Caco-2 (cell line): Measurements from ENCODE around the gene PTPRN2. TPM values are rescaled to one million over a fixed set of nuclear protein-coding genes. Genes with fewer than 3 reads are reported as not detected.

Source experiments
- BruUV-seq: library from RNA; stranded (reverse); fragments of 400-500 nt; replicated peaks from 2 replicates; lab custom pipeline; 2021; lab: Mats Ljungman, UMichigan
- CTCF ChIA-PET: fragments of 300-600 bp; sonication (Branson Sonifier 250); formaldehyde crosslinking; loops from one replicate; lab custom pipeline; 2022; ENCODE audit warnings: antibody characterized with exemption; lab: Charles Lee
- POLR2A ChIA-PET: fragments of 300-600 bp; sonication (Branson Sonifier 250); formaldehyde crosslinking; loops from one replicate; lab custom pipeline; 2022; ENCODE audit warnings: antibody characterized with exemption; lab: Charles Lee
- DNase-seq, 2 experiments: peaks; one replicate each; pipeline versions ENCODE4 v3.0.0 to v3.0.0-alpha.2; 2020 to 2022
- H3K27me3 ChIP-seq: replicated peaks from 2 replicates; pipeline ENCODE4 v1.6.0; 2011; ENCODE audit warnings: low read length; ENCODE audit not compliant: control insufficient read depth, insufficient read depth
- H3K36me3 ChIP-seq: 2 replicates; pipeline ENCODE4 v1.5.1; 2011; ENCODE audit warnings: low read length; ENCODE audit not compliant: control insufficient read depth, insufficient read depth
- H3K4me1 ChIP-seq: fragments of 250-450 bp; sonication (Bioruptor Pico); 2 replicates; pipeline ENCODE4 v1.5.1; 2020; ENCODE audit warnings: mild to moderate bottlenecking
- H3K4me3 ChIP-seq: 2 replicates; pipeline ENCODE4 v1.5.1; 2011; ENCODE audit warnings: low read depth, mild to moderate bottlenecking, control low read depth, low read length
- H3K9me3 ChIP-seq: fragments of 250-450 bp; sonication (Bioruptor Pico); 2 replicates; pipeline ENCODE4 v1.5.1; 2020; ENCODE audit warnings: mild to moderate bottlenecking, moderate library complexity
- H3K27ac Mint-ChIP-seq: one replicate; pipeline ENCODE4 v1.8.0; 2022; ENCODE audit warnings: mixed read lengths; ENCODE audit not compliant: unreplicated experiment
- H3K27me3 Mint-ChIP-seq: one replicate; pipeline ENCODE4 v1.8.0; 2022; ENCODE audit warnings: mixed read lengths; ENCODE audit not compliant: insufficient read depth, unreplicated experiment
- H3K36me3 Mint-ChIP-seq: one replicate; pipeline ENCODE4 v1.8.0; 2022; ENCODE audit warnings: mild to moderate bottlenecking, mixed read lengths; ENCODE audit not compliant: insufficient read depth, unreplicated experiment
- H3K4me1 Mint-ChIP-seq: one replicate; pipeline ENCODE4 v1.8.0; 2022; ENCODE audit warnings: low read depth, mixed read lengths; ENCODE audit not compliant: unreplicated experiment
- H3K4me3 Mint-ChIP-seq: one replicate; pipeline ENCODE4 v1.8.0; 2022; ENCODE audit warnings: mild to moderate bottlenecking, moderate library complexity, mixed read lengths; ENCODE audit not compliant: unreplicated experiment
- H3K9me3 Mint-ChIP-seq: one replicate; pipeline ENCODE4 v1.8.0; 2022; ENCODE audit warnings: mixed read lengths; ENCODE audit not compliant: unreplicated experiment
- intact Hi-C: fragments of 100-400 bp; cut with micrococcal nuclease; formaldehyde crosslinking; loops from one replicate; pipeline ENCODE4 v1.10.0; 2022; ENCODE audit not compliant: unreplicated experiment
- total RNA-seq: library from RNA; stranded (reverse); gene quantifications from 2 replicates; pipeline ENCODE4 v1.2.3, GENCODE V29; 2022
- TF ChIP-seq, protein P1 (sequence below), 2 experiments: fragments of 200-600 bp in 1 of 2; IDR thresholded peaks; 1 replicate in 1 of 2; 2 replicates in 1 of 2; pipeline versions ENCODE4 v1.5.1 to v1.8.0; 2011 to 2022; ENCODE audit warnings: antibody characterized with exemption in 1 of 2, control low read depth in 1 of 2, inconsistent platforms in 1 of 2, low read depth in 1 of 2, low read length in 1 of 2, mild to moderate bottlenecking in 1 of 2, moderate library complexity in 1 of 2; ENCODE audit not compliant: insufficient read depth in 1 of 2, severe bottlenecking in 1 of 2, unreplicated experiment in 1 of 2

The PTPRN2 gene
- total RNA-seq, 1 experiment from 2014 or later = 1.4 TPM

DNA sequence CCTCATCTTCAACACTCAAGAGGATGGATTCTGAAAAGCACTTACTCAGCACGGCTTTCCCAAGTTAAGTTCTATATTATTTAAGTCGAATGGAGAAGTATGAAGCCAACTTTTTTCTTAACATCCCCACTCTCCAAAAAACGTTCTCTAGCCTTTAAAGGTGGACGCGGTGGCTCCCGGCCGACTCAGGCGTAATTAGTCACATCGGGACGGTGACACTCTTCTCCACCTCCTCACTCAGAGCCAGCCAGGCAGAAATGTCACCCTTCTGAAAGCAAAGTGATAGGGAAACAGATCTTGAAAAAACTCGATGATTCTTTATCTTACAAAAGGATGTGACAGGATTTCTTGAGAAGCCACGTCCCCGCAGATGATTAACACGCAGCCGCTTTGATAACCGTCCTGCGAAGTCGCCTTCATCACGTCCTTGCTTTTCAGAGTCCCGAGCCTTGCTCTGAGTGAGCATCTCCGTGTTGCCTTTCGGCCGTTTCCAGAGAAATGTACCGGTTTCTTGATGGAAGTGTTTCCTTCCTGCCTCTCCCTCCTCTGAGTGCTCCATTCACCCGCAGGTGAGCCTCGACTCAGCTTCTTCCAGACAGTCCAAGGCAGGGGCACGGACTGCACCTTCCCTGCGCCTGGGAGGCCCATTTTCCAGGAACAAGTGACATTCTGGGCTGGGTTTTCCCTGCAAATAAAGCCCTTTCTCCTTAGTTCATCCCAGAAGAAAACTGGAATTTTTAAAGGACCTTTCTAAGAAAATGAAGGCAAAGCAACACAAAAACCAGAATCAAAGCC, 936.1 kb downstream of the PTPRN2 start:
- no TSS peak for BruUV-seq
- Histone ChIP-seq H3K27me3 (no peaks in the 10 kb centered on the region), H3K36me3 (no peaks in the 10 kb centered on the region), H3K4me1 (no peaks in the 10 kb centered on the region), H3K9me3 (no peaks in the 10 kb centered on the region), H3K4me3 (no peak overlapping the region)
- POLR2A ChIA-PET = no interaction called here
- H3K27ac Mint-ChIP-seq = no peak overlapping the region
- H3K36me3 Mint-ChIP-seq = no peaks in the 10 kb centered on the region
- no peaks in the 10 kb centered on the region for H3K27me3 Mint-ChIP-seq
- TF ChIP-seq, protein P1, sequence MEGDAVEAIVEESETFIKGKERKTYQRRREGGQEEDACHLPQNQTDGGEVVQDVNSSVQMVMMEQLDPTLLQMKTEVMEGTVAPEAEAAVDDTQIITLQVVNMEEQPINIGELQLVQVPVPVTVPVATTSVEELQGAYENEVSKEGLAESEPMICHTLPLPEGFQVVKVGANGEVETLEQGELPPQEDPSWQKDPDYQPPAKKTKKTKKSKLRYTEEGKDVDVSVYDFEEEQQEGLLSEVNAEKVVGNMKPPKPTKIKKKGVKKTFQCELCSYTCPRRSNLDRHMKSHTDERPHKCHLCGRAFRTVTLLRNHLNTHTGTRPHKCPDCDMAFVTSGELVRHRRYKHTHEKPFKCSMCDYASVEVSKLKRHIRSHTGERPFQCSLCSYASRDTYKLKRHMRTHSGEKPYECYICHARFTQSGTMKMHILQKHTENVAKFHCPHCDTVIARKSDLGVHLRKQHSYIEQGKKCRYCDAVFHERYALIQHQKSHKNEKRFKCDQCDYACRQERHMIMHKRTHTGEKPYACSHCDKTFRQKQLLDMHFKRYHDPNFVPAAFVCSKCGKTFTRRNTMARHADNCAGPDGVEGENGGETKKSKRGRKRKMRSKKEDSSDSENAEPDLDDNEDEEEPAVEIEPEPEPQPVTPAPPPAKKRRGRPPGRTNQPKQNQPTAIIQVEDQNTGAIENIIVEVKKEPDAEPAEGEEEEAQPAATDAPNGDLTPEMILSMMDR (IDR thresholded peaks at IDR 0.05; ENCODE audit: insufficient read depth in 1 of 2, low read depth in 1 of 2, low read length in 1 of 2, severe bottlenecking in 1 of 2, unreplicated experiment in 1 of 2) = no peak
- H3K4me1 Mint-ChIP-seq = no peaks in the 10 kb centered on the region
- DNase-seq = no peak
- no peaks in the 10 kb centered on the region for H3K9me3 Mint-ChIP-seq
- no peak overlapping the region for H3K4me3 Mint-ChIP-seq
- CTCF ChIA-PET = no interaction called here
- intact Hi-C loops = loop anchor here (2.0 kb wide), 1 partner anchor 43 kb away; no protein-coding TSS in a partner anchor

DNA sequence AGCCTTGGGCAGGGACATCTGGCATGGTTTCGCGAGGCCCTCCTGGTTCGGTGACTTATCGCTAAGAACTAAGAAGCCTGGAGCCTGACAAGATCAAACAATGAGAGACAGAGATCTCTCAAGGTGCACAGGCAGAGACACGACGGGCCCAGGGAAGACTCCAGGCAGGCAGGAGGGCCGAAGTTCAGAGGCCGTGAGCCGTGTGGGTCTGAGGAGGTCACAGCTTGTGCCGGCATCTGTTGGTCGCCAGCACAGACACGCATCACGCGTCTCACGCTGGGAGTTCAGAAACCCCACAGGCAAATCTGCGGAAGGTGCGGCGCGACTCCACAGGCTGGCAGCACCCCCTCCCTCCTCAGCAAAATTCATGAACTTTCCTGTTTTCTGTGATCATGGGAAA, 936.8 kb downstream of the PTPRN2 start:
- TF ChIP-seq, protein P1 (IDR thresholded peaks at IDR 0.05; ENCODE audit: insufficient read depth in 1 of 2, low read depth in 1 of 2, low read length in 1 of 2, severe bottlenecking in 1 of 2, unreplicated experiment in 1 of 2) = no peak
- no peaks in the 10 kb centered on the region for H3K4me1 ChIP-seq
- ChIA-PET CTCF (no interaction called here), POLR2A (no interaction called here)
- H3K9me3 ChIP-seq = no peaks in the 10 kb centered on the region
- no peak for DNase-seq
- H3K4me1 Mint-ChIP-seq = no peaks in the 10 kb centered on the region
- no peaks in the 10 kb centered on the region for H3K36me3 Mint-ChIP-seq
- no peak overlapping the region for H3K4me3 Mint-ChIP-seq
- H3K27me3 ChIP-seq = no peaks in the 10 kb centered on the region
- intact Hi-C loops = no loop called here
- no peak overlapping the region for H3K27ac Mint-ChIP-seq
- H3K36me3 ChIP-seq = no peaks in the 10 kb centered on the region
- BruUV-seq = no TSS peak
- H3K9me3 Mint-ChIP-seq = no peaks in the 10 kb centered on the region
- no peaks in the 10 kb centered on the region for H3K27me3 Mint-ChIP-seq
- H3K4me3 ChIP-seq = no peak overlapping the region

DNA sequence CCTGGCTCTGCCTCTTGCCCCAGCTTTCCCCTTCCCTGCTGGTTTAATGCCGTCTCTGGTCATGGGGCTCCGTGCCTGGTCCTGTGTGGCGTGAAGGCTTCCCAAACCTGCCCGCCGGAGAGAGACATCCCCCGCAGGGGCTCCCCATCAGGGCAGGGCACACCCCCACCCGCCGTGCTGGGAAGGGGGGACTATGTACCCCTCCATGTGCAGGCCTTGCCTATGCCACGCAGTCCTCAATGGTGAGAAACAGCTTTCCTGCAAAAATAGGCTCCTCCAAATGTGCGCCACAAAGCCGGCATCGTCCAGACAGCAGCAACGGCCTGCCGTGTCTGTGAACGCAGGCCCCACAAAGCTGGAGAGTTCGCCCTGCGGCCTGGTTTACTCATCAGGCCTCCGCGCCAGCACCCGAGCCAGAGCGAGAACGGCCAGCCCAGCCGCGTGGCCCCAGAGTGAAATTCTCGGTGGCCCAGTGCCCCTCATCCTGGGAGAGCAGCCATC, 937.4 kb downstream of the PTPRN2 start:
- no TSS peak for BruUV-seq
- no peaks in the 10 kb centered on the region for H3K4me1 ChIP-seq
- CTCF ChIA-PET = interaction anchor here (0.6 kb wide), 1 partner anchor 143 kb away, joined by 3 read pairs; no protein-coding TSS in a partner anchor
- DNase-seq = no peak
- no peaks in the 10 kb centered on the region for H3K36me3 ChIP-seq
- H3K4me3 ChIP-seq = no peak overlapping the region
- no peaks in the 10 kb centered on the region for H3K4me1 Mint-ChIP-seq
- POLR2A ChIA-PET = no interaction called here
- H3K36me3 Mint-ChIP-seq = no peaks in the 10 kb centered on the region
- H3K9me3 Mint-ChIP-seq = no peaks in the 10 kb centered on the region
- TF ChIP-seq, protein P1 (IDR thresholded peaks at IDR 0.05; ENCODE audit: insufficient read depth in 1 of 2, low read depth in 1 of 2, low read length in 1 of 2, severe bottlenecking in 1 of 2, unreplicated experiment in 1 of 2) = no peak
- H3K27ac Mint-ChIP-seq = no peak overlapping the region
- H3K4me3 Mint-ChIP-seq = no peak overlapping the region
- intact Hi-C loops = no loop called here
- H3K27me3 Mint-ChIP-seq = no peaks in the 10 kb centered on the region
- H3K27me3 ChIP-seq = no peaks in the 10 kb centered on the region
- no peaks in the 10 kb centered on the region for H3K9me3 ChIP-seq
